ENCODE results near the gene CLDN8.

Gene CLDN8

DNA sequence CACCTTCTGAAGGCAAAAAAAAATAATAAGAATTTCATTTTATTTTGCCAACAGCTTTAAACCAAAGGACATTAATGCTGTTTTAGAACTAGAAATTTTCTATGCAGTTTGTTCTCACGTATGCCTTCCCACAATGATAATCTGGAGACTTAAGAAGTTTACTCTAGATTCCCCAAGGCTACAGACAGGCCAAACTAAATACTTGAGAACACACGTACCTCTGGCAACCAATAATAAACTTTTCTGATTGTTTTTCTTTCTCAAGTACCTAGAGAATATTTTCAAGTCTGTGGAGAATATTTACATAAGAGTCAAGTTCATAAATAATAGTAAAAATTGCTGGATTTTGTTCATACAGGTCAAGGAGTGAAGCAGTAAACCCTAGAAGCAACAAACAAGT, 15.9 kb downstream of the CLDN8 start:
- DNase-seq = no peak

DNA sequence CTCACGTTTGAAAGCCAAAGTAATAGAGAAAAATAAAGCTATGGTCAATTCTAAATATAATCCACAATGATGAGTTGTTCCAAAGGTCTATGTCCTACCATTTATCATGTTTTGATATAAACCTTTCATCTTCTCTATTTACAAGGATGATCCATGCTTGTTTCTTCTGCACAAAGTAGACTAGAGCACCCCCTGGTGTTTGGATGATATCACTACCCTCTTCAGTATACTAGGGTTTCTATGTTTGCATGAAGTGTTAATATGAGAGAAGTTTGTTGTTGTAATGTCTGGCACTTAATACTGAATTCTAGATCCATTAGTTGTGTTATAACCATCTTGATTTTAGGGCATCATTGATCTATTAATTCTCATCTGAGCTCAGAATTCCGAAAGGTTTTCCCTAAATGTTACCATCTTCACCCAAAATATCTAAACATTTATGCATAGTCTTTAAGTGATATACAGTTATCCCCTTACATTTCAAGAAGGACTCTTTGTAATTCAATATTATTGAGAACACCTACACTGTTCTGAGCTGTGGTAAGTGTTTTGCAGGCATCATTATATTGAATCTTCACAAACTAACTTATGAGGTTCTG, 21.1 kb downstream of the CLDN8 start:
- no peak for DNase-seq

DNA sequence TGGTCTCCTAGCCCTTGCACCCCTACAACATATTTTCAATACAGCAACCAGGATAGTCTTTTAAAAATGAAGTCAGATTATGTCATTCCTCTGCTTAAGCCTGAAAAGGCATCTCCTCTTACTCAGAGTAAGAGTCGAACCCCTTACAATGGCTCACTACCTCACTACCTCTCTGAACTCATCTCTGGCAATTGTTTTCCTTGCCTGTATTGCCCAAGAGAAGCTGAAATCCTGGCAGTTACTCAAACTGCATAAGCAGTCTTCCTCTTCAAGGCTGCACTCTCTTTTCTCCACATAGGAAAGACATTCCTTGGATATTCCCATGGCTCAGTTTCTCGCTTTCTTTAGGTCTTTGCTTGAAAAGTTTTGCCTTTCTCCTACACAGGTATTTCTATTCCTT, 22.7 kb downstream of the CLDN8 start:
- DNase-seq = no peak

GRCh38 chr21:30190554-30190953, 25.3 kb downstream of the CLDN8 start:
- no peak for DNase-seq

- no peak for DNase-seq
Observed at GRCh38 chr21:30189773-30190172, 26.1 kb downstream of the CLDN8 start.

GRCh38 chr21:30186242-30186641, 29.7 kb downstream of the CLDN8 start:
- DNase-seq = no peak

- no peak for DNase-seq
Observed at GRCh38 chr21:30168086-30168485, 47.8 kb downstream of the CLDN8 start.

GRCh38 chr21:30166705-30167104, 49.2 kb downstream of the CLDN8 start, which contains the start of gene CLDN17:
Gene CLDN17, minus strand, starts transcription at chr21:30166805. Its CDS starts 188 bp downstream, at chr21:30166617.
- DNase-seq = no peak

GRCh38 chr21:30166171-30166570, 49.7 kb downstream of the CLDN8 start:
- DNase-seq = no peak

DNA sequence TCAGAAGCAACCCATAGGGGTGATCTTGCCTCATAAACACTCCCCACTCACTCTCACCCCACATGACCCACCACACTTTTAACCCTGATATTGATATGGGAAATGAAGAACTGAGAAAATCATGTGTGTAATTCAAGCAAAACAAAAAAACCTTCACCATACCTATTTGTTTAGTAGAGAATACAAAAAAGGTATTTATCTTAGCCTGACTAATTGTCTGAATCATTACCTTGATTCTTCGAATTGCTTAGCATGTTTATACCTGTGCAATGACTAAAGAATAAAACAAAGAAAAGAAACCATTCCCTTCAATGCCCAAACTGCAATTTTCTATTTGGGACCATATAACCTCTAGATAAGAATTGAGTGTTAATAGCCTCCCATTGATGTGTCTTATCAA, 51.1 kb downstream of the CLDN8 start:
- no peak for DNase-seq
